ENCODE data around the gene BCL7A. TPM values are rescaled to one million over a fixed set of nuclear protein-coding genes. Genes with fewer than 3 reads are reported as not detected.

The BCL7A gene
- total RNA-seq, 1 donor, result 4.7 TPM

DNA sequence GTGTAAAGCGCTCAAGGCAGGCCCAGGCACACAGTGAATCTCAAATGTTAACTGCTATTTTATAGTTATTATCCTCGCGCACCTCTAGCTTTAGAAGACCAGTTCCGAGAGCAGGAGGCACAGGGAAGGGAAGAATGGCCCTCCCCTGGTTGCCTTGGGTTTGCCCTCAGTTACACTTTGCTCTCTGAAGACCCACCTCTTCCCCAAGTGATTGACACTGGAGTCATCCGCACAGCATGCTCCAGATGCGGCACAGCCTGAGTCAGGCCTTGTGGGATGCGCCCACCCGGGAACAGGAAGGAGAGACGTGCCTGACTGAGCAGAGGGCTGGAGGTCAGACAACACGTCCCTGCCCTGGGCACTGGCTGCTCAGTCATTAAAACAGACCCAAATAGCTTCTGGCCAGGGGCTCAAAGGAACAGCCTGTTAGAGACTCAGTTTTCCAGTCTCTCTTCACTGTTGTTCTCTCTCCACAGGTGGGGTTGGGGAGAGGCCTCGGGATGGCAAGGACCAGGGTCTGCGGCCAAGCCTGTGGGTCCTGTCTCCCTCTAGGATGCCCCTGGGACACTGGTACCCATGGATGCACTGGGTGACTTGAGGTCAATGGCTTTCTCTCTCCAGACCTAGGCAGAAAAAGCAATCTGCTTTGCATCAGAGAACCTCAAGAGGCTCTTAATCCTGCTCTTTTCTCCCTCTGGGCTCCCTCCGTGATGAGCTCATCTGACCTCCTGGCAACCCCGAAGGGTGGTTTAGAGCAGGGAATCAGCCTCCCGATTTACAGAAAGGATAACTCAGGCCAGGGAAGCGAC lies 43.3 kb downstream of the BCL7A start:
- peak overlapping the region; percentile 52 for H3K4me3 ChIP-seq (ENCODE audit: insufficient read depth, low read length)
- no peaks in the 10 kb centered on the region for H3K27me3 ChIP-seq (ENCODE audit: insufficient read depth, low read length)
- H2AFZ ChIP-seq (ENCODE audit: low read length), result peak overlapping the region; percentile 66
- H3K79me2 ChIP-seq (ENCODE audit: insufficient read depth, low read length), result no peaks in the 10 kb centered on the region
- H3K27ac ChIP-seq (ENCODE audit: low read depth, low read length), result peak overlapping the region; percentile 98
- H3K4me2 ChIP-seq (ENCODE audit: insufficient read depth, low read length), result peak overlapping the region; percentile 77
- no peaks in the 10 kb centered on the region for H3K9me3 ChIP-seq (ENCODE audit: low read depth, low read length)
- H3K4me1 ChIP-seq (ENCODE audit: insufficient read depth, low read length), result peaks cover 44% of the 10 kb centered on the region
- peak; percentile 94 for DNase-seq (ENCODE audit: insufficient read length, low spot score, missing footprints)
- H4K20me1 ChIP-seq (ENCODE audit: insufficient read depth, low read length), result no peaks in the 10 kb centered on the region
- H3K36me3 ChIP-seq (ENCODE audit: insufficient read depth, low read length), result no peaks in the 10 kb centered on the region
- TF ChIP-seq, protein P1, sequence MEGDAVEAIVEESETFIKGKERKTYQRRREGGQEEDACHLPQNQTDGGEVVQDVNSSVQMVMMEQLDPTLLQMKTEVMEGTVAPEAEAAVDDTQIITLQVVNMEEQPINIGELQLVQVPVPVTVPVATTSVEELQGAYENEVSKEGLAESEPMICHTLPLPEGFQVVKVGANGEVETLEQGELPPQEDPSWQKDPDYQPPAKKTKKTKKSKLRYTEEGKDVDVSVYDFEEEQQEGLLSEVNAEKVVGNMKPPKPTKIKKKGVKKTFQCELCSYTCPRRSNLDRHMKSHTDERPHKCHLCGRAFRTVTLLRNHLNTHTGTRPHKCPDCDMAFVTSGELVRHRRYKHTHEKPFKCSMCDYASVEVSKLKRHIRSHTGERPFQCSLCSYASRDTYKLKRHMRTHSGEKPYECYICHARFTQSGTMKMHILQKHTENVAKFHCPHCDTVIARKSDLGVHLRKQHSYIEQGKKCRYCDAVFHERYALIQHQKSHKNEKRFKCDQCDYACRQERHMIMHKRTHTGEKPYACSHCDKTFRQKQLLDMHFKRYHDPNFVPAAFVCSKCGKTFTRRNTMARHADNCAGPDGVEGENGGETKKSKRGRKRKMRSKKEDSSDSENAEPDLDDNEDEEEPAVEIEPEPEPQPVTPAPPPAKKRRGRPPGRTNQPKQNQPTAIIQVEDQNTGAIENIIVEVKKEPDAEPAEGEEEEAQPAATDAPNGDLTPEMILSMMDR (IDR thresholded peaks at IDR 0.05; ENCODE audit: extremely low read depth, low read depth, low read length), result no peak

DNA sequence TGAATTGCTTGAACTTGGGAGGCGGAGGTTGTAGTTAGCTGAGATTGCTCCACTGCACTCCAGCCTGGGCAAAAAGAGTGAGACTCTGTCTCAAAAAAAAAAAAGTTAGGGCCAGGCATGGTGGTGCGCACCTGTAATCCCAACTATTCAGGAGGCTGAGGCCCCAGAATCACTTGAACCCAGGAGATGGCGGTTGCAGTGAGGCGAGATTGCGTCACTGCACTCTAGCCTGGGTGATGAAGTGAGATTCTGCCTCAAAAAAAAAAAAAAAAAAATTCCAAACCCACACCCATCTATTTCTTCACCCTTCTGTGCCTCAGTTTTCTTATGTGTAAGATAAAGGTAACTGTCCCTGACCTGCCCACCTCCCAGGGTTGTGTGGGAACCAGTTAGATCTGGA lies 45.9 kb downstream of the BCL7A start:
- H3K36me3 ChIP-seq (ENCODE audit: insufficient read depth, low read length), result no peaks in the 10 kb centered on the region
- TF ChIP-seq, protein P1 (IDR thresholded peaks at IDR 0.05; ENCODE audit: extremely low read depth, low read depth, low read length), result no peak
- H3K27me3 ChIP-seq (ENCODE audit: insufficient read depth, low read length), result no peaks in the 10 kb centered on the region
- H3K9me3 ChIP-seq (ENCODE audit: low read depth, low read length), result no peaks in the 10 kb centered on the region
- DNase-seq (ENCODE audit: insufficient read length, low spot score, missing footprints), result no peak
- H4K20me1 ChIP-seq (ENCODE audit: insufficient read depth, low read length), result no peaks in the 10 kb centered on the region
- H3K4me2 ChIP-seq (ENCODE audit: insufficient read depth, low read length), result peak overlapping the region; percentile 45
- peaks cover 48% of the 10 kb centered on the region for H3K4me1 ChIP-seq (ENCODE audit: insufficient read depth, low read length)
- no peak overlapping the region for H3K4me3 ChIP-seq (ENCODE audit: insufficient read depth, low read length)
- H3K79me2 ChIP-seq (ENCODE audit: insufficient read depth, low read length), result no peaks in the 10 kb centered on the region
- H2AFZ ChIP-seq (ENCODE audit: low read length), result no peak overlapping the region
- H3K27ac ChIP-seq (ENCODE audit: low read depth, low read length), result no peak overlapping the region

DNA sequence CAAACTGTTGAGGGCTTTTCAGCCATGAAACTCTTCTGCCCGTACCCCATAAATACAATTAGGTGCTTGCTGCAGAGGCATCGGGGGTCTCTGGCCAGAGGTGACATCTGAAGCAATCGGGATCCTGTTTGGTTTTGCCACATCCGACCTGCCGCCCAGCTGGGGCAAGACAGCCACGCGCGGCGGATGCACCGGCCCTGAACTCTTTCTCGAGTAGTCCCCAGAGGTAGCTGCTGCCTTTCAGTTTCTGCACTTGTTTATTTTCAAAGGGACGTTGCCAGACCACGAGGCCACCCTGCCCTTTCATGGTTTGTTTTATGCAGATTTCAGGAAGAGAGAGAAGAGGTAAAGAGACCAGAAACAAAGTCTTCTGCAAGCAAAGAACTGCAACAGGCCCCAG lies 46.3 kb downstream of the BCL7A start:
- Histone ChIP-seq H3K4me3 (ENCODE audit: insufficient read depth, low read length) (no peak overlapping the region), H4K20me1 (ENCODE audit: insufficient read depth, low read length) (no peaks in the 10 kb centered on the region), H3K36me3 (ENCODE audit: insufficient read depth, low read length) (no peaks in the 10 kb centered on the region), H3K27ac (ENCODE audit: low read depth, low read length) (no peak overlapping the region), H3K4me2 (ENCODE audit: insufficient read depth, low read length) (peak overlapping the region; percentile 45), H2AFZ (ENCODE audit: low read length) (no peak overlapping the region), H3K79me2 (ENCODE audit: insufficient read depth, low read length) (no peaks in the 10 kb centered on the region), H3K4me1 (ENCODE audit: insufficient read depth, low read length) (peaks cover 47% of the 10 kb centered on the region), H3K9me3 (ENCODE audit: low read depth, low read length) (no peaks in the 10 kb centered on the region), H3K27me3 (ENCODE audit: insufficient read depth, low read length) (no peaks in the 10 kb centered on the region)
- DNase-seq (ENCODE audit: insufficient read length, low spot score, missing footprints), result peak; percentile 82
- TF ChIP-seq, protein P1 (IDR thresholded peaks at IDR 0.05; ENCODE audit: extremely low read depth, low read depth, low read length), result no peak
